HG03175 (cell line): ENCODE measurements around the gene RANBP9.

Source experiments
- ATAC-seq: cut with Tn5 transposase; IDR thresholded peaks from one replicate; pipeline ENCODE4 v1.9.1; 2021; ENCODE audit warnings: mild to moderate bottlenecking, moderate library complexity; ENCODE audit not compliant: unreplicated experiment

The RANBP9 gene

GRCh38 chr6:13711324-13711732 lies 307 bp downstream of the RANBP9 start:
- peak; percentile 53 for ATAC-seq

- peak; percentile 8 for ATAC-seq
Measured at GRCh38 chr6:13710552-13711323, 897 bp downstream of the RANBP9 start.

- no peak for ATAC-seq
Measured at GRCh38 chr6:13709689-13710551, 1.7 kb downstream of the RANBP9 start.

GRCh38 chr6:13708736-13709135 lies 2.9 kb downstream of the RANBP9 start:
- ATAC-seq, result no peak

GRCh38 chr6:13703496-13703895 lies 8.1 kb downstream of the RANBP9 start:
- ATAC-seq, result no peak

- peak; percentile 58 for ATAC-seq
Measured at GRCh38 chr6:13702809-13703302, 8.8 kb downstream of the RANBP9 start.

GRCh38 chr6:13700232-13700631 lies 11.4 kb downstream of the RANBP9 start:
- no peak for ATAC-seq

- no peak for ATAC-seq
Measured at GRCh38 chr6:13698715-13699114, 12.9 kb downstream of the RANBP9 start.

- no peak for ATAC-seq
Measured at GRCh38 chr6:13697857-13698256, 13.8 kb downstream of the RANBP9 start.

- ATAC-seq, result no peak
Measured at GRCh38 chr6:13696226-13696625, 15.4 kb downstream of the RANBP9 start.

GRCh38 chr6:13695252-13695651 lies 16.4 kb downstream of the RANBP9 start:
- no peak for ATAC-seq

GRCh38 chr6:13694562-13694961 lies 17.1 kb downstream of the RANBP9 start:
- no peak for ATAC-seq

GRCh38 chr6:13689511-13690256 lies 22.0 kb downstream of the RANBP9 start:
- no peak for ATAC-seq

GRCh38 chr6:13688692-13689196 lies 22.9 kb downstream of the RANBP9 start:
- no peak for ATAC-seq

GRCh38 chr6:13687917-13688351 lies 23.7 kb downstream of the RANBP9 start:
- ATAC-seq, result no peak

GRCh38 chr6:13684855-13685254 lies 26.8 kb downstream of the RANBP9 start:
- ATAC-seq, result no peak

- no peak for ATAC-seq
Measured at GRCh38 chr6:13683038-13683437, 28.6 kb downstream of the RANBP9 start.

- no peak for ATAC-seq
Measured at GRCh38 chr6:13682346-13682745, 29.3 kb downstream of the RANBP9 start.

GRCh38 chr6:13681305-13682061 lies 30.2 kb downstream of the RANBP9 start:
- peak; percentile 56 for ATAC-seq

- ATAC-seq, result no peak
Measured at GRCh38 chr6:13680448-13680968, 31.1 kb downstream of the RANBP9 start.
